HepG2 (cell line): ENCODE measurements around the gene ZBTB17. TPM values are rescaled to one million over a fixed set of nuclear protein-coding genes. Genes with fewer than 3 reads are reported as not detected.

Experiments
- ATAC-seq: fragments of 200-7000 bp; cut with Tn5 transposase; 3 replicates; pipeline ENCODE4 v1.9.1; 2020; ENCODE audit warnings: mild to moderate bottlenecking, moderate library complexity
- BruUV-seq: library from RNA; stranded (reverse); fragments of 400-500 nt; replicated peaks from 2 replicates; lab custom pipeline; 2021; lab: Mats Ljungman, UMichigan
- CTCF ChIA-PET: fragments of 300-600 bp; formaldehyde crosslinking; extraction: SDS; loops from one replicate; lab custom pipeline; 2021; ENCODE audit warnings: low total read pairs, inconsistent platforms, low intra/inter-chr PET ratio; lab: Yijun Ruan, JAX
- POLR2A ChIA-PET: fragments of 350-600 bp; sonication (Branson Sonifier 250); formaldehyde crosslinking; loops from one replicate; lab custom pipeline; 2020; ENCODE audit warnings: antibody characterized with exemption, inconsistent platforms; lab: Yijun Ruan, JAX
- DNase-seq: peaks from one replicate; pipeline ENCODE4 v3.0.0-alpha.2; 2015; ENCODE audit warnings: low spot score
- FAIRE-seq: peaks from 3 replicates; lab custom pipeline; 2011; peaks lifted over from hg19 to GRCh38; lab: Jason Lieb, UNC
- H2AFZ ChIP-seq: one replicate; pipeline ENCODE4 v1.6.1; 2011; ENCODE audit warnings: low read length, inconsistent platforms
- H3K27ac ChIP-seq: fragments of 300-600 bp; 3 replicates; pipeline ENCODE4 v1.8.0; 2011; ENCODE audit warnings: mixed run types, mild to moderate bottlenecking, mixed read lengths, low read length, inconsistent platforms; ENCODE audit not compliant: insufficient read depth; ENCODE audit errors: extremely low read length
- H3K27me3 ChIP-seq, 2 experiments: fragments of 200-600 bp in 1 of 2; 2 replicates in 1 of 2; 3 replicates in 1 of 2; pipeline versions ENCODE4 v1.6.0 to v1.8.0; 2011; ENCODE audit warnings: low read length in 2 of 2, mild to moderate bottlenecking in 2 of 2, moderate library complexity in 2 of 2, inconsistent platforms in 1 of 2; ENCODE audit not compliant: insufficient read depth in 2 of 2, control insufficient read depth in 1 of 2
- H3K36me3 ChIP-seq, 2 experiments: fragments of 200-600 bp in 1 of 2; replicated peaks in 1 of 2; 2 replicates in 1 of 2; 3 replicates in 1 of 2; pipeline versions ENCODE4 v1.5.1 to v1.8.0; 2011; ENCODE audit warnings: low read length in 2 of 2, inconsistent platforms in 1 of 2; ENCODE audit not compliant: insufficient read depth in 2 of 2, control insufficient read depth in 1 of 2
- H3K4me1 ChIP-seq: 2 replicates; pipeline ENCODE4 v1.5.1; 2012; ENCODE audit warnings: low read length, inconsistent platforms; ENCODE audit not compliant: insufficient read depth
- H3K4me2 ChIP-seq: 2 replicates; pipeline ENCODE4 v1.6.0; 2011; ENCODE audit warnings: low read depth, low read length, inconsistent platforms
- H3K4me3 ChIP-seq, 3 experiments: fragments of 200-600 bp in 1 of 3; sonication (generic), shearing (Covaris generic) in 1 of 3; replicated peaks in 1 of 3; 2 replicates each; pipeline ENCODE4 v1.5.1; 2011 to 2016; ENCODE audit warnings: low read length in 3 of 3, inconsistent platforms in 2 of 3, low read depth in 2 of 3, mild to moderate bottlenecking in 2 of 3, control low read depth in 1 of 3, mixed read lengths in 1 of 3; ENCODE audit not compliant: insufficient read depth in 1 of 3
- H3K79me2 ChIP-seq: one replicate; pipeline ENCODE4 v1.6.1; 2011; ENCODE audit warnings: low read length, inconsistent platforms; ENCODE audit not compliant: insufficient read depth
- H3K9ac ChIP-seq: 2 replicates; pipeline ENCODE4 v1.6.0; 2011; ENCODE audit warnings: mild to moderate bottlenecking, low read depth, low read length, inconsistent platforms; ENCODE audit not compliant: insufficient read depth
- H3K9me3 ChIP-seq: 2 replicates; pipeline ENCODE4 v1.5.1; 2012; ENCODE audit warnings: mild to moderate bottlenecking, low read length
- H4K20me1 ChIP-seq: 2 replicates; pipeline ENCODE4 v1.6.0; 2011; ENCODE audit warnings: inconsistent platforms, mild to moderate bottlenecking, low read length, moderate library complexity; ENCODE audit not compliant: insufficient read depth
- BCL6 ChIP-seq: IDR thresholded peaks from 2 replicates; pipeline ENCODE4 v1.6.1; 2016; ENCODE audit warnings: missing genetic modification reagents, missing compliant biosample characterization
- CENPX ChIP-seq: sonication (generic); formaldehyde crosslinking; IDR thresholded peaks from 2 replicates; pipeline ENCODE4 v1.9.0; 2021; ENCODE audit warnings: mild to moderate bottlenecking, missing genetic modification reagents, moderate library complexity
- MAFF ChIP-seq: IDR thresholded peaks from 2 replicates; pipeline ENCODE4 v1.6.1; 2011; ENCODE audit warnings: low read depth, low read length, improper control_type of control experiment
- PTBP1 ChIP-seq: fragments of 200-400 bp; formaldehyde crosslinking; IDR thresholded peaks from 2 replicates; pipeline ENCODE4 v1.6.1; 2018; ENCODE audit warnings: low read length, low read depth; ENCODE audit not compliant: poor library complexity, severe bottlenecking
- SNRNP70 ChIP-seq: fragments of 200-400 bp; formaldehyde crosslinking; IDR thresholded peaks from 2 replicates; pipeline ENCODE4 v1.6.1; 2017; ENCODE audit warnings: mild to moderate bottlenecking, low read depth, low read length, moderate library complexity
- SOX6 ChIP-seq, 2 experiments: fragments of 450-650 bp in 1 of 2; sonication (generic) in 1 of 2; formaldehyde crosslinking in 1 of 2; IDR thresholded peaks; 2 replicates each; pipeline versions ENCODE4 v1.4.0 to v1.6.1; 2017 to 2020; ENCODE audit warnings: antibody characterized with exemption in 1 of 2, mild to moderate bottlenecking in 1 of 2, missing genetic modification reagents in 1 of 2
- TCF7L2 ChIP-seq: IDR thresholded peaks from 2 replicates; pipeline ENCODE4 v1.6.1; 2011; ENCODE audit warnings: mild to moderate bottlenecking, low read depth, low read length, moderate library complexity
- ZIK1 ChIP-seq: sonication (generic); formaldehyde crosslinking; IDR thresholded peaks from 2 replicates; pipeline ENCODE4 v1.5.0; 2020; ENCODE audit warnings: mild to moderate bottlenecking, low read depth, missing genetic modification reagents, borderline replicate concordance
- ZNF329 ChIP-seq: sonication (generic); formaldehyde crosslinking; IDR thresholded peaks from 2 replicates; pipeline ENCODE4 v1.9.0; 2021; ENCODE audit warnings: low read depth, mild to moderate bottlenecking, missing genetic modification reagents
- ZNF615 ChIP-seq: sonication (generic); formaldehyde crosslinking; IDR thresholded peaks from 2 replicates; pipeline ENCODE4 v1.5.0; 2020; ENCODE audit warnings: mild to moderate bottlenecking, missing genetic modification reagents, borderline replicate concordance
- WGBS: methylation state at CpG from one replicate; pipeline ENCODE4 v1.1.6; 2017; ENCODE audit warnings: low lambda C conversion rate; 5-methylcytosine and 5-hydroxymethylcytosine counted together
- in situ Hi-C: cut with HindIII; loops from 2 replicates; pipeline ENCODE4 v1.10.0; 2017; ENCODE audit warnings: low pct_unique_long_range_greater_than_20kb; ENCODE audit not compliant: extremely low pct_ligation_motif_present
- intact Hi-C: fragments of 100-400 bp; cut with micrococcal nuclease; formaldehyde crosslinking; loops from one replicate; pipeline ENCODE4 v1.10.0; 2022; ENCODE audit not compliant: unreplicated experiment
- polyA plus RNA-seq, 8 experiments: library from polyadenylated mRNA; depleted of rRNA in 3 of 8; stranded (reverse) in 7 of 8; unstranded in 1 of 8; fragments of >200 nt; fragmentation: Illumina TruSeq in 4 of 8; extraction: Trizol in 4 of 8; gene quantifications; 2 replicates each; pipeline versions ENCODE4 v1.2.1 to v1.2.3, GENCODE V29; 2011 to 2016; ENCODE audit warnings: low read depth in 4 of 8, missing spikeins in 1 of 8, mixed read lengths in 1 of 8; ENCODE audit not compliant: insufficient read depth in 1 of 8
- total RNA-seq, 5 experiments: library from RNA; depleted of rRNA; stranded (reverse); fragments of >200 nt; fragmentation: Illumina TruSeq; extraction: Trizol; gene quantifications; 2 replicates each; pipeline ENCODE4 v1.2.3, GENCODE V29; 2016; ENCODE audit warnings: low read depth in 1 of 5
- TF ChIP-seq, protein P1 (sequence below): sonication (generic); formaldehyde crosslinking; IDR thresholded peaks from 2 replicates; pipeline ENCODE4 v1.5.1; 2020; ENCODE audit warnings: mild to moderate bottlenecking, missing genetic modification reagents, moderate library complexity
- TF ChIP-seq, protein P2 (sequence below): sonication (generic); formaldehyde crosslinking; IDR thresholded peaks from 2 replicates; pipeline ENCODE4 v1.8.1; 2023; ENCODE audit warnings: missing genetic modification reagents, inconsistent platforms, borderline replicate concordance
- TF ChIP-seq, protein P3 (sequence below): sonication (generic); formaldehyde crosslinking; IDR thresholded peaks from 2 replicates; pipeline ENCODE4 v1.4.0; 2020; ENCODE audit warnings: missing genetic modification reagents
- TF ChIP-seq, protein P4 (sequence below): sonication (generic); formaldehyde crosslinking; IDR thresholded peaks from 2 replicates; pipeline ENCODE4 v1.4.0; 2020; ENCODE audit warnings: missing genetic modification reagents

Gene ZBTB17
- total and polyA plus RNA-seq, 2 of the 13 experiments (the other 11 are each of a cell fraction or from before 2014, with no cell fraction given) = 16.7 to 17.0 TPM

DNA sequence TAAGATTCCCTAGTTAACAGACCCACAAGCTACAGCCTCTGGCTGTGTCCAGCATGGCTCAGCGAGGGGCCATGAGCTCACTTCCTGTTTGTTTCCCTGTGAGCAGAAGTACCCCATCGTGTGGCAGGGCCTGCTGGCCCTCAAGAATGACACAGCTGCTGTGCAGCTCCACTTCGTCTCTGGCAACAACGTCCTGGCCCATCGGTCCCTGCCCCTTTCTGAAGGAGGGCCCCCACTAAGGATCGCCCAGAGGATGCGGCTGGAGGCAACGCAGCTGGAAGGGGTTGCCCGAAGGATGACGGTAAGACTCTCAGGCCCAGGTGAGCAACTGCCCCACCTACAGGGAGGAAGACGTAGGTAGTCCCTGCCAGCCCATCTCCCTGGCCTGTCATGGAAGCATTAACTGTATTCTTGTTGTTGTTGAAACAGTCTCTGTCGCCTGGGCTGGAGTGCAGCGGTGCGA, 38.2 kb downstream of the ZBTB17 start (continued):
- TF ChIP-seq, protein P1, sequence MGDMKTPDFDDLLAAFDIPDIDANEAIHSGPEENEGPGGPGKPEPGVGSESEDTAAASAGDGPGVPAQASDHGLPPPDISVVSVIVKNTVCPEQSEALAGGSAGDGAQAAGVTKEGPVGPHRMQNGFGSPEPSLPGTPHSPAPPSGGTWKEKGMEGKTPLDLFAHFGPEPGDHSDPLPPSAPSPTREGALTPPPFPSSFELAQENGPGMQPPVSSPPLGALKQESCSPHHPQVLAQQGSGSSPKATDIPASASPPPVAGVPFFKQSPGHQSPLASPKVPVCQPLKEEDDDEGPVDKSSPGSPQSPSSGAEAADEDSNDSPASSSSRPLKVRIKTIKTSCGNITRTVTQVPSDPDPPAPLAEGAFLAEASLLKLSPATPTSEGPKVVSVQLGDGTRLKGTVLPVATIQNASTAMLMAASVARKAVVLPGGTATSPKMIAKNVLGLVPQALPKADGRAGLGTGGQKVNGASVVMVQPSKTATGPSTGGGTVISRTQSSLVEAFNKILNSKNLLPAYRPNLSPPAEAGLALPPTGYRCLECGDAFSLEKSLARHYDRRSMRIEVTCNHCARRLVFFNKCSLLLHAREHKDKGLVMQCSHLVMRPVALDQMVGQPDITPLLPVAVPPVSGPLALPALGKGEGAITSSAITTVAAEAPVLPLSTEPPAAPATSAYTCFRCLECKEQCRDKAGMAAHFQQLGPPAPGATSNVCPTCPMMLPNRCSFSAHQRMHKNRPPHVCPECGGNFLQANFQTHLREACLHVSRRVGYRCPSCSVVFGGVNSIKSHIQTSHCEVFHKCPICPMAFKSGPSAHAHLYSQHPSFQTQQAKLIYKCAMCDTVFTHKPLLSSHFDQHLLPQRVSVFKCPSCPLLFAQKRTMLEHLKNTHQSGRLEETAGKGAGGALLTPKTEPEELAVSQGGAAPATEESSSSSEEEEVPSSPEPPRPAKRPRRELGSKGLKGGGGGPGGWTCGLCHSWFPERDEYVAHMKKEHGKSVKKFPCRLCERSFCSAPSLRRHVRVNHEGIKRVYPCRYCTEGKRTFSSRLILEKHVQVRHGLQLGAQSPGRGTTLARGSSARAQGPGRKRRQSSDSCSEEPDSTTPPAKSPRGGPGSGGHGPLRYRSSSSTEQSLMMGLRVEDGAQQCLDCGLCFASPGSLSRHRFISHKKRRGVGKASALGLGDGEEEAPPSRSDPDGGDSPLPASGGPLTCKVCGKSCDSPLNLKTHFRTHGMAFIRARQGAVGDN = peak; percentile 40

DNA sequence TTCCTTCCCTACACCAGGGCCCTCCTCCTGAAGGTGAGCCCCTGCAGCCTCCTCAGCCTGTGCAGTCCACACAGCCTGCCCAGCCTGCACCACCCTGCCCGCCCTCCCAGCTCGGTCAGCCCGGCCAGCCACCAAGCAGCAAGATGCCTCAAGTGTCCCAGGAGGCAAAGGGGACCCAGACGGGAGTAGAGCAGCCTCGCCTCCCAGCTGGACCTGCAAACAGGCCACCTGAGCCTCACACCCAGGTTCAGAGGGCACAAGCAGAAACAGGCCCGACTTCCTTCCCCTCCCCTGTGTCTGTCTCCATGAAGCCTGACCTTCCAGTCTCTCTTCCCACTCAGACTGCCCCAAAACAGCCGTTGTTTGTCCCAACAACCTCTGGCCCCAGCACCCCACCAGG, 38.8 kb downstream of the ZBTB17 start:
- peaks cover 7% of the 10 kb centered on the region; the same call in 1 of the 2 replicates for H4K20me1 ChIP-seq
- H3K4me1 ChIP-seq = peaks cover 26% of the 10 kb centered on the region
- POLR2A ChIA-PET = no interaction called here
- no peaks in the 10 kb centered on the region for H3K9me3 ChIP-seq
- ATAC-seq = no peak
- H3K27me3 ChIP-seq = no peaks in the 10 kb centered on the region
- H3K4me3 ChIP-seq = no peak overlapping the region
- in situ Hi-C loops (no loop called here), intact Hi-C loops (no loop called here)
- no peak for DNase-seq
- no peak overlapping the region for H3K9ac ChIP-seq
- H3K36me3 ChIP-seq = peaks cover 43 to 76% of the 10 kb centered on the region in 2 experiments; a peak in 4 of 5 replicates
- no peaks in the 10 kb centered on the region for H3K79me2 ChIP-seq
- H2AFZ ChIP-seq = no peak overlapping the region
- CTCF ChIA-PET = no interaction called here
- FAIRE-seq = no peak
- H3K27ac ChIP-seq = no peak overlapping the region
- 89% methylated on average over 3 of the region's 7 CpGs for WGBS
- H3K4me2 ChIP-seq = no peak overlapping the region
- BruUV-seq = no TSS peak
- TF ChIP-seq BCL6 (CRISPR knock-in tag) = no peak
- no peak for TF ChIP-seq SOX6 (IDR thresholded peaks at IDR 0.05)
- no peak for TF ChIP-seq SOX6 (CRISPR knock-in tag; IDR thresholded peaks at IDR 0.05)
- TF ChIP-seq, protein P2, sequence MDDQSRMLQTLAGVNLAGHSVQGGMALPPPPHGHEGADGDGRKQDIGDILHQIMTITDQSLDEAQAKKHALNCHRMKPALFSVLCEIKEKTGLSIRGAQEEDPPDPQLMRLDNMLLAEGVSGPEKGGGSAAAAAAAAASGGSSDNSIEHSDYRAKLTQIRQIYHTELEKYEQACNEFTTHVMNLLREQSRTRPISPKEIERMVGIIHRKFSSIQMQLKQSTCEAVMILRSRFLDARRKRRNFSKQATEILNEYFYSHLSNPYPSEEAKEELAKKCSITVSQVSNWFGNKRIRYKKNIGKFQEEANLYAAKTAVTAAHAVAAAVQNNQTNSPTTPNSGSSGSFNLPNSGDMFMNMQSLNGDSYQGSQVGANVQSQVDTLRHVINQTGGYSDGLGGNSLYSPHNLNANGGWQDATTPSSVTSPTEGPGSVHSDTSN (CRISPR knock-in tag) = no peak
- TF ChIP-seq, protein P3, sequence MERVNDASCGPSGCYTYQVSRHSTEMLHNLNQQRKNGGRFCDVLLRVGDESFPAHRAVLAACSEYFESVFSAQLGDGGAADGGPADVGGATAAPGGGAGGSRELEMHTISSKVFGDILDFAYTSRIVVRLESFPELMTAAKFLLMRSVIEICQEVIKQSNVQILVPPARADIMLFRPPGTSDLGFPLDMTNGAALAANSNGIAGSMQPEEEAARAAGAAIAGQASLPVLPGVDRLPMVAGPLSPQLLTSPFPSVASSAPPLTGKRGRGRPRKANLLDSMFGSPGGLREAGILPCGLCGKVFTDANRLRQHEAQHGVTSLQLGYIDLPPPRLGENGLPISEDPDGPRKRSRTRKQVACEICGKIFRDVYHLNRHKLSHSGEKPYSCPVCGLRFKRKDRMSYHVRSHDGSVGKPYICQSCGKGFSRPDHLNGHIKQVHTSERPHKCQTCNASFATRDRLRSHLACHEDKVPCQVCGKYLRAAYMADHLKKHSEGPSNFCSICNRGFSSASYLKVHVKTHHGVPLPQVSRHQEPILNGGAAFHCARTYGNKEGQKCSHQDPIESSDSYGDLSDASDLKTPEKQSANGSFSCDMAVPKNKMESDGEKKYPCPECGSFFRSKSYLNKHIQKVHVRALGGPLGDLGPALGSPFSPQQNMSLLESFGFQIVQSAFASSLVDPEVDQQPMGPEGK (CRISPR knock-in tag) = no peak
- no peak for TF ChIP-seq MAFF
- TF ChIP-seq PTBP1 = no peak
- no peak for TF ChIP-seq CENPX
- no peak for TF ChIP-seq ZNF615 (CRISPR knock-in tag)
- TF ChIP-seq SNRNP70 = no peak
- no peak for TF ChIP-seq TCF7L2
- no peak for TF ChIP-seq ZNF329 (CRISPR knock-in tag)
- TF ChIP-seq, protein P4, sequence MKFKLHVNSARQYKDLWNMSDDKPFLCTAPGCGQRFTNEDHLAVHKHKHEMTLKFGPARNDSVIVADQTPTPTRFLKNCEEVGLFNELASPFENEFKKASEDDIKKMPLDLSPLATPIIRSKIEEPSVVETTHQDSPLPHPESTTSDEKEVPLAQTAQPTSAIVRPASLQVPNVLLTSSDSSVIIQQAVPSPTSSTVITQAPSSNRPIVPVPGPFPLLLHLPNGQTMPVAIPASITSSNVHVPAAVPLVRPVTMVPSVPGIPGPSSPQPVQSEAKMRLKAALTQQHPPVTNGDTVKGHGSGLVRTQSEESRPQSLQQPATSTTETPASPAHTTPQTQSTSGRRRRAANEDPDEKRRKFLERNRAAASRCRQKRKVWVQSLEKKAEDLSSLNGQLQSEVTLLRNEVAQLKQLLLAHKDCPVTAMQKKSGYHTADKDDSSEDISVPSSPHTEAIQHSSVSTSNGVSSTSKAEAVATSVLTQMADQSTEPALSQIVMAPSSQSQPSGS (CRISPR knock-in tag) = no peak
- TF ChIP-seq ZIK1 (CRISPR knock-in tag) = no peak
